ENCODE data around the gene SPEM2. TPM values are rescaled to one million over a fixed set of nuclear protein-coding genes. Genes with fewer than 3 reads are reported as not detected.

Gene SPEM2
- polyA plus RNA-seq, 1 of the 3 experiments (the other 2 are of a cell fraction), result not detected

DNA sequence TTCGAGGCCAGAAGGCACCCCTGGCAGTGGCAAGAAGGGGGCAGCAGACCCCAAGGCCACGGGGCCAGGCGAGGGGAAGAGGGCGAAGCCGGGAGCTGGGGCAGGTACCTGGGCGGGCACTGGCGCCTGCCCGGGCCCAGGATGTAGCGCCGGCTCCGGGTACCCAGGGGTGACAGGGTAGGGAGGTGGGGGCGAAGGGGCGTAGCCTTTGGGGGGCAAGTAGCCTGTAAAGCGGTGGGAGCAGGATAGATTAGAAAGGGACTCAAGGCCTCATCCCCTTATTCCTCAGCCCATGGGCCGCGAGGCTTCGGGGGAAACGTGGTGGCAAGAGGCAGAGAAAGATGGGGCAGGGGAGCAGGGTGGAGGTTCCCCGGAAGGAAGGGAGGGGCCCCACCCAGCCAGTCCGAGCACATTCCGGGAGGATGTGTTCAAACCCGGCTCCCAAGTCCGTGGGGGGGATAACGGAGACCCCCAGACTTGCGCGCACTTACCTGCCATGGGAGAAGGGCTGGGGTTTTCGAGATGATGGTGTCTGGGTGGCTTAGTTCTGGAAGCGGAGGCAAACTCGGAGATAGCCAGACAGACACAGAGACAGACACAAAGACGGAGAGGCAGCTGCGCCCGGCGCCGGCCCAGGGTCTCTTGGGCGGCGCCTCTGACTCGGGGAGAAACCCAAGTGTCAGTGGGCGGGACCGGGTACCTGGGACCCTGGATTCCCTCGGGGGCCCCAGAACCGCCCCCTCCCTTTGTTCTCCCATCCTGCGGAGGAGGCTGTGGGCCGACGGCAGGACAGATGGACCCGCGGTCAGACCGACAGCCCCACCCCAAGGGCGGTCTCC is 31.6 kb upstream of the SPEM2 start:
- ChIA-PET POLR2A (interaction anchor here (1.0 kb wide), 1 partner anchor 10 kb away, joined by 4 read pairs; the partner anchor contains the start of gene TMEM256), CTCF (interaction anchor here (1.1 to 2.5 kb wide), 5 partner anchors 9 to 109 kb away, joined by 3 to 13 read pairs (median 4); no protein-coding TSS in a partner anchor)
- H3K9me2 ChIP-seq, result no peaks in the 10 kb centered on the region
- peaks cover 11% of the 10 kb centered on the region for H3F3A ChIP-seq (replicated peaks; ENCODE audit: insufficient read depth)
- peak overlapping the region; percentile 89 for H3K9ac ChIP-seq
- H3K4me2 ChIP-seq, result peak overlapping the region; percentile 99
- H3K4me1 ChIP-seq (ENCODE audit: control insufficient read depth in 1 of 2, insufficient read depth in 2 of 2, low read depth in 1 of 2, low read length in 1 of 2), result peaks cover 0 to 9% of the 10 kb centered on the region in 2 experiments; a peak in 1 of 4 replicates
- no peaks in the 10 kb centered on the region for H3K9me3 ChIP-seq
- peak overlapping the region; percentile 79 to 92 for H3K4me3 ChIP-seq (ENCODE audit: low read depth in 2 of 2, low read length in 1 of 2)
- H3K27me3 ChIP-seq (ENCODE audit: insufficient read depth), result no peaks in the 10 kb centered on the region
- no peaks in the 10 kb centered on the region for H4K20me1 ChIP-seq (ENCODE audit: insufficient read depth)
- TF ChIP-seq, protein P1, sequence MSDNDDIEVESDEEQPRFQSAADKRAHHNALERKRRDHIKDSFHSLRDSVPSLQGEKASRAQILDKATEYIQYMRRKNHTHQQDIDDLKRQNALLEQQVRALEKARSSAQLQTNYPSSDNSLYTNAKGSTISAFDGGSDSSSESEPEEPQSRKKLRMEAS (IDR thresholded peaks at IDR 0.05; ENCODE audit: low read depth), result no peak
- no peak for TF ChIP-seq FOSL2 (IDR thresholded peaks at IDR 0.05; ENCODE audit: borderline replicate concordance, low read depth)
- 0 out of 2 replicates have a peak, but pooled peaks have one; percentile 24 for TF ChIP-seq MXI1 (IDR thresholded peaks at IDR 0.05; ENCODE audit: low read depth, low read length)
- no peak for TF ChIP-seq EP300 (IDR thresholded peaks at IDR 0.05; ENCODE audit: borderline replicate concordance in 1 of 2, low read depth in 1 of 2, low read length in 1 of 2)
- no peak for TF ChIP-seq TCF12 (IDR thresholded peaks at IDR 0.05)
- TF ChIP-seq, protein P2, sequence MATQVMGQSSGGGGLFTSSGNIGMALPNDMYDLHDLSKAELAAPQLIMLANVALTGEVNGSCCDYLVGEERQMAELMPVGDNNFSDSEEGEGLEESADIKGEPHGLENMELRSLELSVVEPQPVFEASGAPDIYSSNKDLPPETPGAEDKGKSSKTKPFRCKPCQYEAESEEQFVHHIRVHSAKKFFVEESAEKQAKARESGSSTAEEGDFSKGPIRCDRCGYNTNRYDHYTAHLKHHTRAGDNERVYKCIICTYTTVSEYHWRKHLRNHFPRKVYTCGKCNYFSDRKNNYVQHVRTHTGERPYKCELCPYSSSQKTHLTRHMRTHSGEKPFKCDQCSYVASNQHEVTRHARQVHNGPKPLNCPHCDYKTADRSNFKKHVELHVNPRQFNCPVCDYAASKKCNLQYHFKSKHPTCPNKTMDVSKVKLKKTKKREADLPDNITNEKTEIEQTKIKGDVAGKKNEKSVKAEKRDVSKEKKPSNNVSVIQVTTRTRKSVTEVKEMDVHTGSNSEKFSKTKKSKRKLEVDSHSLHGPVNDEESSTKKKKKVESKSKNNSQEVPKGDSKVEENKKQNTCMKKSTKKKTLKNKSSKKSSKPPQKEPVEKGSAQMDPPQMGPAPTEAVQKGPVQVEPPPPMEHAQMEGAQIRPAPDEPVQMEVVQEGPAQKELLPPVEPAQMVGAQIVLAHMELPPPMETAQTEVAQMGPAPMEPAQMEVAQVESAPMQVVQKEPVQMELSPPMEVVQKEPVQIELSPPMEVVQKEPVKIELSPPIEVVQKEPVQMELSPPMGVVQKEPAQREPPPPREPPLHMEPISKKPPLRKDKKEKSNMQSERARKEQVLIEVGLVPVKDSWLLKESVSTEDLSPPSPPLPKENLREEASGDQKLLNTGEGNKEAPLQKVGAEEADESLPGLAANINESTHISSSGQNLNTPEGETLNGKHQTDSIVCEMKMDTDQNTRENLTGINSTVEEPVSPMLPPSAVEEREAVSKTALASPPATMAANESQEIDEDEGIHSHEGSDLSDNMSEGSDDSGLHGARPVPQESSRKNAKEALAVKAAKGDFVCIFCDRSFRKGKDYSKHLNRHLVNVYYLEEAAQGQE (IDR thresholded peaks at IDR 0.05; ENCODE audit: low read depth, low read length), result no peak
- TF ChIP-seq TAF1 (IDR thresholded peaks at IDR 0.05; ENCODE audit: borderline replicate concordance, low read depth, low read length), result no peak
- peak; percentile 36 for TF ChIP-seq RAD21 (IDR thresholded peaks at IDR 0.05; ENCODE audit: low read length)
- TF ChIP-seq FOXM1 (IDR thresholded peaks at IDR 0.05; ENCODE audit: low read depth), result no peak
- no peak for TF ChIP-seq ELF1 (IDR thresholded peaks at IDR 0.05)
- TF ChIP-seq, protein P3, sequence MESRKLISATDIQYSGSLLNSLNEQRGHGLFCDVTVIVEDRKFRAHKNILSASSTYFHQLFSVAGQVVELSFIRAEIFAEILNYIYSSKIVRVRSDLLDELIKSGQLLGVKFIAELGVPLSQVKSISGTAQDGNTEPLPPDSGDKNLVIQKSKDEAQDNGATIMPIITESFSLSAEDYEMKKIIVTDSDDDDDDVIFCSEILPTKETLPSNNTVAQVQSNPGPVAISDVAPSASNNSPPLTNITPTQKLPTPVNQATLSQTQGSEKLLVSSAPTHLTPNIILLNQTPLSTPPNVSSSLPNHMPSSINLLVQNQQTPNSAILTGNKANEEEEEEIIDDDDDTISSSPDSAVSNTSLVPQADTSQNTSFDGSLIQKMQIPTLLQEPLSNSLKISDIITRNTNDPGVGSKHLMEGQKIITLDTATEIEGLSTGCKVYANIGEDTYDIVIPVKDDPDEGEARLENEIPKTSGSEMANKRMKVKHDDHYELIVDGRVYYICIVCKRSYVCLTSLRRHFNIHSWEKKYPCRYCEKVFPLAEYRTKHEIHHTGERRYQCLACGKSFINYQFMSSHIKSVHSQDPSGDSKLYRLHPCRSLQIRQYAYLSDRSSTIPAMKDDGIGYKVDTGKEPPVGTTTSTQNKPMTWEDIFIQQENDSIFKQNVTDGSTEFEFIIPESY (IDR thresholded peaks at IDR 0.05; ENCODE audit: borderline replicate concordance, low read depth), result no peak
- TF ChIP-seq FOXJ3 (CRISPR knock-in tag; IDR thresholded peaks at IDR 0.05), result no peak
- no peak for TF ChIP-seq GABPA (IDR thresholded peaks at IDR 0.05; ENCODE audit: low read depth)
- TF ChIP-seq, protein P4, sequence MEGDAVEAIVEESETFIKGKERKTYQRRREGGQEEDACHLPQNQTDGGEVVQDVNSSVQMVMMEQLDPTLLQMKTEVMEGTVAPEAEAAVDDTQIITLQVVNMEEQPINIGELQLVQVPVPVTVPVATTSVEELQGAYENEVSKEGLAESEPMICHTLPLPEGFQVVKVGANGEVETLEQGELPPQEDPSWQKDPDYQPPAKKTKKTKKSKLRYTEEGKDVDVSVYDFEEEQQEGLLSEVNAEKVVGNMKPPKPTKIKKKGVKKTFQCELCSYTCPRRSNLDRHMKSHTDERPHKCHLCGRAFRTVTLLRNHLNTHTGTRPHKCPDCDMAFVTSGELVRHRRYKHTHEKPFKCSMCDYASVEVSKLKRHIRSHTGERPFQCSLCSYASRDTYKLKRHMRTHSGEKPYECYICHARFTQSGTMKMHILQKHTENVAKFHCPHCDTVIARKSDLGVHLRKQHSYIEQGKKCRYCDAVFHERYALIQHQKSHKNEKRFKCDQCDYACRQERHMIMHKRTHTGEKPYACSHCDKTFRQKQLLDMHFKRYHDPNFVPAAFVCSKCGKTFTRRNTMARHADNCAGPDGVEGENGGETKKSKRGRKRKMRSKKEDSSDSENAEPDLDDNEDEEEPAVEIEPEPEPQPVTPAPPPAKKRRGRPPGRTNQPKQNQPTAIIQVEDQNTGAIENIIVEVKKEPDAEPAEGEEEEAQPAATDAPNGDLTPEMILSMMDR (IDR thresholded peaks at IDR 0.05), result peak; percentile 32
- H3K36me3 ChIP-seq (replicated peaks in 1 of 2; ENCODE audit: control insufficient read depth in 1 of 2, insufficient read depth in 2 of 2, low read length in 1 of 2), result peaks cover 18 to 31% of the 10 kb centered on the region in 2 experiments
- peak overlapping the region; percentile 85 to 91; a peak in 3 of 4 replicates for H3K27ac ChIP-seq (ENCODE audit: low read depth in 2 of 2, low read length in 1 of 2)
- WGBS (ENCODE audit: low lambda C conversion rate), result 11% methylated on average over 29 of the region's 48 CpGs
- H3K79me2 ChIP-seq (ENCODE audit: insufficient read depth), result peaks cover 22% of the 10 kb centered on the region; the same call in 1 of the 2 replicates
- peak overlapping the region; percentile 79; the same call in 1 of the 2 replicates for H2AFZ ChIP-seq (ENCODE audit: low read depth)
- peak; percentile 74 for DNase-seq
